Endothelial cell of umbilical vein (primary cell): ENCODE results near the gene CSK. TPM values are rescaled to one million over a fixed set of nuclear protein-coding genes. Genes with fewer than 3 reads are reported as not detected.
A peak's percentile ranks its signal among the peaks of the same experiment; 100 is the strongest.

ENCODE experiments used
- BruUV-seq: library from RNA; stranded (reverse); fragments of 400-500 nt; replicated peaks from 2 replicates; lab custom pipeline; 2021; lab: Mats Ljungman, UMichigan
- CTCF ChIA-PET: fragments of 300-600, 350-600 bp; sonication (Branson Sonifier 250); formaldehyde crosslinking; loops from one replicate; lab custom pipeline; 2021; ENCODE audit warnings: antibody characterized with exemption, inconsistent platforms; lab: Charles Lee
- POLR2A ChIA-PET: fragments of 300-600, 350-600 bp; sonication (Branson Sonifier 250); formaldehyde crosslinking; loops from one replicate; lab custom pipeline; 2021; ENCODE audit warnings: antibody characterized with exemption, inconsistent platforms; lab: Charles Lee
- DNase-seq: peaks from one replicate; pipeline ENCODE4 v3.0.0-alpha.2; 2011; ENCODE audit warnings: low read depth, low spot score
- FAIRE-seq: peaks from 2 replicates; lab custom pipeline; 2011; peaks lifted over from hg19 to GRCh38; lab: Jason Lieb, UNC
- H2AFZ ChIP-seq: 2 replicates; pipeline ENCODE4 v1.6.0; 2012; ENCODE audit warnings: low read depth, low read length, control low read depth, inconsistent platforms
- H3K27ac ChIP-seq: 2 replicates; pipeline ENCODE4 v1.5.1; 2011; ENCODE audit warnings: low read depth, mild to moderate bottlenecking, control low read depth, low read length, moderate library complexity; ENCODE audit not compliant: insufficient read depth
- H3K27me3 ChIP-seq, 2 experiments: 2 replicates each; pipeline versions ENCODE4 v1.6.0 to v1.6.1; 2011; ENCODE audit warnings: low read length in 2 of 2, mixed read lengths in 1 of 2; ENCODE audit not compliant: control insufficient read depth in 2 of 2, insufficient read depth in 2 of 2
- H3K36me3 ChIP-seq, 2 experiments: 2 replicates in 1 of 2; 3 replicates in 1 of 2; pipeline ENCODE4 v1.5.1; 2011; ENCODE audit warnings: low read length in 2 of 2, mild to moderate bottlenecking in 1 of 2, moderate library complexity in 1 of 2; ENCODE audit not compliant: control insufficient read depth in 2 of 2, insufficient read depth in 2 of 2; ENCODE audit errors: extremely low read depth in 1 of 2
- H3K4me1 ChIP-seq: 3 replicates; pipeline ENCODE4 v1.5.1; 2011; ENCODE audit warnings: mild to moderate bottlenecking, low read length; ENCODE audit not compliant: control insufficient read depth, insufficient read depth; ENCODE audit errors: extremely low read depth
- H3K4me2 ChIP-seq: 2 replicates; pipeline ENCODE4 v1.6.1; 2011; ENCODE audit warnings: low read length, control low read depth, mixed read lengths; ENCODE audit not compliant: insufficient read depth
- H3K4me3 ChIP-seq, 3 experiments: fragments of 200-600 bp in 1 of 3; sonication (generic), shearing (Covaris generic) in 1 of 3; replicated peaks in 1 of 3; 2 replicates each; pipeline ENCODE4 v1.5.1; 2011 to 2016; ENCODE audit warnings: control low read depth in 3 of 3, low read length in 3 of 3, mild to moderate bottlenecking in 2 of 3, inconsistent platforms in 1 of 3, low read depth in 1 of 3, moderate library complexity in 1 of 3; ENCODE audit not compliant: insufficient read depth in 1 of 3
- H3K79me2 ChIP-seq: 2 replicates; pipeline ENCODE4 v1.6.0; 2012; ENCODE audit warnings: low read length, inconsistent platforms; ENCODE audit not compliant: control insufficient read depth, insufficient read depth
- H3K9ac ChIP-seq: replicated peaks from 2 replicates; pipeline ENCODE3; 2011; ENCODE audit warnings: low read length, control low read depth; ENCODE audit not compliant: insufficient read depth; ENCODE audit errors: extremely low read depth
- H3K9me1 ChIP-seq: replicated peaks from 3 replicates; pipeline ENCODE4 v1.6.0; 2011; ENCODE audit warnings: mild to moderate bottlenecking, low read length; ENCODE audit not compliant: control insufficient read depth, insufficient read depth; ENCODE audit errors: extremely low read depth
- H3K9me3 ChIP-seq: replicated peaks from 2 replicates; pipeline ENCODE4 v1.5.1; 2012; ENCODE audit warnings: low read length, inconsistent platforms; ENCODE audit not compliant: control insufficient read depth, insufficient read depth
- H4K20me1 ChIP-seq: replicated peaks from 2 replicates; pipeline ENCODE3; 2011; ENCODE audit warnings: mild to moderate bottlenecking, low read length; ENCODE audit not compliant: control insufficient read depth, insufficient read depth; ENCODE audit errors: extremely low read depth
- EZH2 ChIP-seq: IDR thresholded peaks from 2 replicates; pipeline ENCODE4 v1.6.1; 2012; ENCODE audit warnings: borderline replicate concordance, low read depth, mild to moderate bottlenecking, moderate library complexity, low read length, inconsistent platforms; ENCODE audit not compliant: severe bottlenecking
- FOS ChIP-seq: IDR thresholded peaks from 2 replicates; pipeline ENCODE4 v1.6.1; 2011; ENCODE audit warnings: mild to moderate bottlenecking, low read length, moderate library complexity, borderline replicate concordance; ENCODE audit not compliant: insufficient read depth
- GATA2 ChIP-seq: IDR thresholded peaks from 2 replicates; pipeline ENCODE4 v1.7.0; 2011; ENCODE audit warnings: low read depth, mild to moderate bottlenecking, moderate library complexity, mixed read lengths, low read length; ENCODE audit not compliant: insufficient read length, insufficient read depth
- JUN ChIP-seq: IDR thresholded peaks from 2 replicates; pipeline ENCODE4 v1.6.1; 2011; ENCODE audit warnings: borderline replicate concordance, low read depth; ENCODE audit not compliant: insufficient read length, insufficient read depth
- MYC ChIP-seq: IDR thresholded peaks from one replicate; pipeline ENCODE4 v1.6.1; 2011; ENCODE audit warnings: mild to moderate bottlenecking, low read depth, low read length
- POLR2A ChIP-seq: IDR thresholded peaks from 2 replicates; pipeline ENCODE4 v1.6.1; 2012; ENCODE audit warnings: low read depth, mild to moderate bottlenecking, control low read depth, low read length
- POLR2AphosphoS5 ChIP-seq: IDR thresholded peaks from 2 replicates; pipeline ENCODE4 v1.6.1; 2012; ENCODE audit warnings: low read depth, mild to moderate bottlenecking, control low read depth, low read length, moderate library complexity; ENCODE audit not compliant: insufficient read depth
- dilution Hi-C: fragments of 300-500 bp; cut with MboI; formaldehyde crosslinking; loops from one replicate; pipeline ENCODE4 v1.15.0; 2019; ENCODE audit warnings: low sequenced_read_pairs; ENCODE audit not compliant: extremely low pct_ligation_motif_present
- intact Hi-C: fragments of 100-400 bp; cut with micrococcal nuclease; formaldehyde crosslinking; loops from one replicate; pipeline ENCODE4 v1.10.0; 2022
- polyA plus RNA-seq, 4 experiments: library from polyadenylated mRNA; depleted of rRNA in 3 of 4; stranded (reverse) in 3 of 4; unstranded in 1 of 4; fragments of >200 nt; gene quantifications; 2 replicates each; pipeline versions ENCODE4 v1.2.1 to v1.2.3, GENCODE V29; 2011 to 2012; ENCODE audit warnings: missing spikeins in 1 of 4
- total RNA-seq: library from RNA; stranded (reverse); gene quantifications from 2 replicates; pipeline ENCODE4 v1.2.3, GENCODE V29; 2021
- TF ChIP-seq, protein P1 (sequence below), 2 donors: IDR thresholded peaks; 1 replicate in 1 of 2; 2 replicates in 1 of 2; pipeline ENCODE4 v1.5.1; 2011; ENCODE audit warnings: low read length in 2 of 2, mild to moderate bottlenecking in 2 of 2, moderate library complexity in 2 of 2, control low read depth in 1 of 2, inconsistent platforms in 1 of 2, low read depth in 1 of 2; ENCODE audit not compliant: insufficient read depth in 1 of 2; ENCODE audit errors: extremely low read depth in 1 of 2
- TF ChIP-seq, protein P2 (sequence below): IDR thresholded peaks from 2 replicates; pipeline ENCODE4 v1.6.1; 2011; ENCODE audit not compliant: insufficient read depth, insufficient read length

CSK gene
- total and polyA plus RNA-seq, 2 donors (not counting 3 experiments of a cell fraction or from before 2014, with no cell fraction given): 41.2 to 104 TPM

DNA sequence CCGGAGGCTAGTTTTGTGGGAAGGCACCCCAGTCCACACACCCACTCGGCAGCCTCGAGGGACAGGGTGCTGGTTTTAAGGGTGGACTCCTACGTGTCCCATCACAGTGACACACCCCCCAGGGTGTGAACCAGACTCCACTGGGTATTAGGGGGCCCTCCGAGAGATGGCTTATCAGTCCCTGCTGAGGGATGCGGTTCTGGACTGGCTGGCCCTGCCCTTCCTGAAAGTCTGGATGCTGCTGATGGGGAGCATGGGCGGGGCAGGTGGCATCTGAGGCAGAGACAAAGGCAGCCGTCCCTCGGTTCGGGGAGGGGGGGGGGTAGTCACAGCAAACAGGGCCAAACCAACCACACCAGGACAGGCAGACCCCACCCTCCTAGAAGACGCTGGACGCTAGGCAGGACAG, 62.0 kb downstream of the CSK start:
- Histone ChIP-seq H3K27ac (peak overlapping the region; percentile 60), H2AFZ (peak overlapping the region; percentile 1), H4K20me1 (no peaks in the 10 kb centered on the region), H3K4me3 (no peak overlapping the region), H3K36me3 (peaks cover 0 to 18% of the 10 kb centered on the region in 2 experiments), H3K4me1 (peaks cover 11% of the 10 kb centered on the region), H3K79me2 (peaks cover 2% of the 10 kb centered on the region), H3K9me1 (no peaks in the 10 kb centered on the region), H3K4me2 (peak overlapping the region; percentile 57), H3K9me3 (no peaks in the 10 kb centered on the region), H3K27me3 (no peaks in the 10 kb centered on the region), H3K9ac (peak overlapping the region; percentile 59)
- no peak for TF ChIP-seq MYC
- TF ChIP-seq, protein P1, sequence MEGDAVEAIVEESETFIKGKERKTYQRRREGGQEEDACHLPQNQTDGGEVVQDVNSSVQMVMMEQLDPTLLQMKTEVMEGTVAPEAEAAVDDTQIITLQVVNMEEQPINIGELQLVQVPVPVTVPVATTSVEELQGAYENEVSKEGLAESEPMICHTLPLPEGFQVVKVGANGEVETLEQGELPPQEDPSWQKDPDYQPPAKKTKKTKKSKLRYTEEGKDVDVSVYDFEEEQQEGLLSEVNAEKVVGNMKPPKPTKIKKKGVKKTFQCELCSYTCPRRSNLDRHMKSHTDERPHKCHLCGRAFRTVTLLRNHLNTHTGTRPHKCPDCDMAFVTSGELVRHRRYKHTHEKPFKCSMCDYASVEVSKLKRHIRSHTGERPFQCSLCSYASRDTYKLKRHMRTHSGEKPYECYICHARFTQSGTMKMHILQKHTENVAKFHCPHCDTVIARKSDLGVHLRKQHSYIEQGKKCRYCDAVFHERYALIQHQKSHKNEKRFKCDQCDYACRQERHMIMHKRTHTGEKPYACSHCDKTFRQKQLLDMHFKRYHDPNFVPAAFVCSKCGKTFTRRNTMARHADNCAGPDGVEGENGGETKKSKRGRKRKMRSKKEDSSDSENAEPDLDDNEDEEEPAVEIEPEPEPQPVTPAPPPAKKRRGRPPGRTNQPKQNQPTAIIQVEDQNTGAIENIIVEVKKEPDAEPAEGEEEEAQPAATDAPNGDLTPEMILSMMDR (IDR thresholded peaks at IDR 0.05; ENCODE audit: extremely low read depth in 1 of 2, insufficient read depth in 1 of 2, low read depth in 1 of 2, low read length in 2 of 2): no peak
- TF ChIP-seq, protein P2, sequence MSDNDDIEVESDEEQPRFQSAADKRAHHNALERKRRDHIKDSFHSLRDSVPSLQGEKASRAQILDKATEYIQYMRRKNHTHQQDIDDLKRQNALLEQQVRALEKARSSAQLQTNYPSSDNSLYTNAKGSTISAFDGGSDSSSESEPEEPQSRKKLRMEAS: no peak
- no peak for TF ChIP-seq FOS
- no peak for TF ChIP-seq POLR2AphosphoS5
- no peak for TF ChIP-seq EZH2
- no peak for TF ChIP-seq JUN
- TF ChIP-seq POLR2A: no peak
- no peak for TF ChIP-seq GATA2
- dilution Hi-C loops: no loop called here
- DNase-seq: no peak
- CTCF ChIA-PET: interaction anchor here (0.9 to 5.3 kb wide), 7 partner anchors 13 to 74 kb away, joined by 3 to 37 read pairs (median 3); no protein-coding TSS in a partner anchor
- POLR2A ChIA-PET: no interaction called here
- TSS peak; percentile 19 for BruUV-seq
- no peak for FAIRE-seq
- intact Hi-C loops: loop anchor here (1.0 to 5.0 kb wide), 5 partner anchors 29 to 107 kb away; partner anchors contain the start of genes COX5A and SCAMP2
